Neural crest cell (in vitro differentiated cells): Measurements from ENCODE around the gene ZSCAN16. TPM values are rescaled to one million over a fixed set of nuclear protein-coding genes. Genes with fewer than 3 reads are reported as not detected.

ENCODE experiments used
- DNase-seq: peaks from one replicate; pipeline ENCODE4 v3.0.0; 2021; ENCODE audit warnings: low read depth, mixed read lengths, low spot score
- H3K27ac Mint-ChIP-seq: one replicate; pipeline ENCODE4 v1.8.0; 2021; ENCODE audit warnings: mild to moderate bottlenecking, mixed read lengths; ENCODE audit not compliant: unreplicated experiment
- H3K27me3 Mint-ChIP-seq: 2 replicates; pipeline ENCODE4 v1.8.0; 2021; ENCODE audit warnings: low read depth, mild to moderate bottlenecking, mixed read lengths
- H3K36me3 Mint-ChIP-seq: 2 replicates; pipeline ENCODE4 v1.8.0; 2021; ENCODE audit warnings: low read depth, mild to moderate bottlenecking, mixed read lengths
- H3K4me1 Mint-ChIP-seq: 2 replicates; pipeline ENCODE4 v1.8.0; 2021; ENCODE audit warnings: mixed read lengths
- H3K4me3 Mint-ChIP-seq: one replicate; pipeline ENCODE4 v1.8.0; 2021; ENCODE audit warnings: mild to moderate bottlenecking, mixed read lengths
- H3K9me3 Mint-ChIP-seq: 2 replicates; pipeline ENCODE4 v1.8.0; 2021; ENCODE audit warnings: mixed read lengths
- total RNA-seq: library from RNA; stranded (reverse); gene quantifications from 2 replicates; pipeline ENCODE4 v1.2.1, GENCODE V29; 2021
- TF ChIP-seq, protein P1 (sequence below): fragments of 200-600 bp; sonication (generic); conservative IDR thresholded peaks from 2 replicates; pipeline ENCODE4 v1.5.0; 2021; ENCODE audit warnings: antibody characterized with exemption, mild to moderate bottlenecking

The ZSCAN16 gene
- total RNA-seq, 1 donor from 2014 or later: 11.1 TPM

DNA sequence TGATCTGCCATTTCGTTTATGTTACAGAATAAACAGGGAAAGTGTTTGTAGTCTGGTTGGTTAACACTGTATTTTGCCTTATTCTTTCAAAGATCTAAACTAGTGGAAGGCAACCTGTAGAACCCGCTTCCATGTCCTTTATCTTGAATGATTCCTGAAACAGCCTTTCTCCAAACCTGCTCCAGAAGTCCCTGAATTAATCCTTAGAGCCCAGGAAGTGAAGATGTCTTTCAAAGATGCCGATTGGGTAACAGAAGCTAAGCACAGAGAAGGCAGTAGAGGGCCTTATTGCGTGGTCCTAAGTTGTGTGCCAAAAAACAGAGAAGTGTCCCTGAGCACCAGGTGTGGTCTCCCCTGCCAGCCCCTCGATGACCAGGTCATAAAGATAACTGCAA, 19.2 kb upstream of the ZSCAN16 start:
- Mint-ChIP-seq H3K36me3 (peaks cover 3% of the 10 kb centered on the region), H3K27me3 (peaks cover 27% of the 10 kb centered on the region), H3K4me1 (peaks cover 10% of the 10 kb centered on the region), H3K9me3 (peaks cover 5% of the 10 kb centered on the region), H3K4me3 (peak overlapping the region; percentile 93), H3K27ac (no peak overlapping the region)
- TF ChIP-seq, protein P1, sequence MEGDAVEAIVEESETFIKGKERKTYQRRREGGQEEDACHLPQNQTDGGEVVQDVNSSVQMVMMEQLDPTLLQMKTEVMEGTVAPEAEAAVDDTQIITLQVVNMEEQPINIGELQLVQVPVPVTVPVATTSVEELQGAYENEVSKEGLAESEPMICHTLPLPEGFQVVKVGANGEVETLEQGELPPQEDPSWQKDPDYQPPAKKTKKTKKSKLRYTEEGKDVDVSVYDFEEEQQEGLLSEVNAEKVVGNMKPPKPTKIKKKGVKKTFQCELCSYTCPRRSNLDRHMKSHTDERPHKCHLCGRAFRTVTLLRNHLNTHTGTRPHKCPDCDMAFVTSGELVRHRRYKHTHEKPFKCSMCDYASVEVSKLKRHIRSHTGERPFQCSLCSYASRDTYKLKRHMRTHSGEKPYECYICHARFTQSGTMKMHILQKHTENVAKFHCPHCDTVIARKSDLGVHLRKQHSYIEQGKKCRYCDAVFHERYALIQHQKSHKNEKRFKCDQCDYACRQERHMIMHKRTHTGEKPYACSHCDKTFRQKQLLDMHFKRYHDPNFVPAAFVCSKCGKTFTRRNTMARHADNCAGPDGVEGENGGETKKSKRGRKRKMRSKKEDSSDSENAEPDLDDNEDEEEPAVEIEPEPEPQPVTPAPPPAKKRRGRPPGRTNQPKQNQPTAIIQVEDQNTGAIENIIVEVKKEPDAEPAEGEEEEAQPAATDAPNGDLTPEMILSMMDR: no peak
- DNase-seq: no peak

DNA sequence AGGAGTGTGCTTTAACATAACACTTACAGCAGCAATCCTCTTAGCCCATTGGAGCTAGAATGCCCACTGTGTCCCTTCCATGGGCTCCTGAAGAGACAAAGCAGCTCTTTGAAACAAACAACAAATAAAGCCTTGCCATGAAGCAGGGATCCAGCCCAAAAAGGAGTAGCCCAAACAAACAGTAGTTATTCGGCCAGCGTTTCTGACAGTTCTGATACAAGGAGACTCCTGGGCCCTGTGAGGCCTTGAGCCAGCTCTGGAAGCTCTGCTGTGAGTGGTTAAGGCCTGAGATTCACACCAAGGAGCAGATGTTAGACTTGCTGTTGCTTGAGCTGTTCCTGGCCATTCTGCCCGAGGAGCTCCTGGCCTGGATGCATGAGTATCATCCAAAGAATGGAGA, 16.9 kb upstream of the ZSCAN16 start:
- no peak overlapping the region for H3K27ac Mint-ChIP-seq
- DNase-seq: no peak
- peaks cover 3% of the 10 kb centered on the region for H3K9me3 Mint-ChIP-seq
- peaks cover 3% of the 10 kb centered on the region for H3K36me3 Mint-ChIP-seq
- H3K27me3 Mint-ChIP-seq: peaks cover 6% of the 10 kb centered on the region
- TF ChIP-seq, protein P1: no peak
- no peak overlapping the region for H3K4me3 Mint-ChIP-seq
- H3K4me1 Mint-ChIP-seq: peaks cover 10% of the 10 kb centered on the region

GRCh38 chr6:28111964-28112363, 12.4 kb upstream of the ZSCAN16 start:
- Mint-ChIP-seq H3K27me3 (no peaks in the 10 kb centered on the region), H3K4me1 (no peaks in the 10 kb centered on the region), H3K9me3 (no peaks in the 10 kb centered on the region), H3K36me3 (peaks cover 8% of the 10 kb centered on the region), H3K27ac (no peak overlapping the region), H3K4me3 (no peak overlapping the region)
- TF ChIP-seq, protein P1: no peak
- DNase-seq: no peak

- Mint-ChIP-seq H3K36me3 (peaks cover 16% of the 10 kb centered on the region), H3K4me1 (no peaks in the 10 kb centered on the region), H3K27me3 (no peaks in the 10 kb centered on the region), H3K9me3 (no peaks in the 10 kb centered on the region), H3K4me3 (no peak overlapping the region), H3K27ac (no peak overlapping the region)
- TF ChIP-seq, protein P1: no peak
- no peak for DNase-seq
Measured at GRCh38 chr6:28115799-28116198, 8.6 kb upstream of the ZSCAN16 start.

DNA sequence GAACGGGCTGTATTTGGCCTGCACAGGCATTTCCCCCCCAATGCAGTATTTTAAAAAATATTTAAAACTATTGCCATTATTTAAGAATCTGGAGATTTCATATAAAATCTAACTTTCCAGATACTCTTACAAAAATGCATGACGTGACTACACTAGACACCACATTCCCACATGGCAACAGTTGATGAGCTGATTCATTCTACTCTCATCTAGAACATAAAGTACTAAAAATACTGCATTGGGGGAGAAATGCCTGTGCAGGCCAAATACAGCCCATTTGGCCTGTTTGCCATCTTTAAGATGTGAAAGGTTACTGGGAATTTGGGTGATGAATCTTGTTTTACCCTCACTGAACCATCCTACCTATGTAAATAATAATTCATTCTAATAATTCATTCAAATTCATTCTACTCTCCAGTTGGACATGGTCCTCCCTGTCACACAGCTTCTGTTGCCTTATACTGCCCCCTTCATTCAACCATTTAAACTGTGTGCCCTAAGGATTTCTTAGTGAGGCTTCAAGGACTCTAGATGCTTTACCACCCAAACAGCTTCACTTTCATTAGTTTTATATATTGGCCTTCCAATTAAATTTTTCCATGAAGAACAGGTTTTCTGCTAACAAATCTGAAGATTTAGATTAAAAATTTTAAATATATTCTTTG, 6.9 kb upstream of the ZSCAN16 start:
- Mint-ChIP-seq H3K36me3 (peaks cover 16% of the 10 kb centered on the region), H3K9me3 (no peaks in the 10 kb centered on the region), H3K4me3 (no peak overlapping the region), H3K27me3 (no peaks in the 10 kb centered on the region), H3K4me1 (no peaks in the 10 kb centered on the region), H3K27ac (no peak overlapping the region)
- TF ChIP-seq, protein P1: no peak
- no peak for DNase-seq
